LNCAP (cell line): Measurements from ENCODE around the gene NOTCH2.

Experiments used
- TF ChIP-seq, protein P1 (sequence below): fragments of 450-650 bp; IDR thresholded peaks from 2 replicates; pipeline ENCODE4 v1.5.1; 2017; ENCODE audit warnings: mild to moderate bottlenecking

Gene NOTCH2

GRCh38 chr1:119956306-119956705, 113.2 kb downstream of the NOTCH2 start:
- TF ChIP-seq, protein P1, sequence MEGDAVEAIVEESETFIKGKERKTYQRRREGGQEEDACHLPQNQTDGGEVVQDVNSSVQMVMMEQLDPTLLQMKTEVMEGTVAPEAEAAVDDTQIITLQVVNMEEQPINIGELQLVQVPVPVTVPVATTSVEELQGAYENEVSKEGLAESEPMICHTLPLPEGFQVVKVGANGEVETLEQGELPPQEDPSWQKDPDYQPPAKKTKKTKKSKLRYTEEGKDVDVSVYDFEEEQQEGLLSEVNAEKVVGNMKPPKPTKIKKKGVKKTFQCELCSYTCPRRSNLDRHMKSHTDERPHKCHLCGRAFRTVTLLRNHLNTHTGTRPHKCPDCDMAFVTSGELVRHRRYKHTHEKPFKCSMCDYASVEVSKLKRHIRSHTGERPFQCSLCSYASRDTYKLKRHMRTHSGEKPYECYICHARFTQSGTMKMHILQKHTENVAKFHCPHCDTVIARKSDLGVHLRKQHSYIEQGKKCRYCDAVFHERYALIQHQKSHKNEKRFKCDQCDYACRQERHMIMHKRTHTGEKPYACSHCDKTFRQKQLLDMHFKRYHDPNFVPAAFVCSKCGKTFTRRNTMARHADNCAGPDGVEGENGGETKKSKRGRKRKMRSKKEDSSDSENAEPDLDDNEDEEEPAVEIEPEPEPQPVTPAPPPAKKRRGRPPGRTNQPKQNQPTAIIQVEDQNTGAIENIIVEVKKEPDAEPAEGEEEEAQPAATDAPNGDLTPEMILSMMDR = no peak

GRCh38 chr1:119954476-119955422, 114.7 kb downstream of the NOTCH2 start:
- TF ChIP-seq, protein P1 = no peak

DNA sequence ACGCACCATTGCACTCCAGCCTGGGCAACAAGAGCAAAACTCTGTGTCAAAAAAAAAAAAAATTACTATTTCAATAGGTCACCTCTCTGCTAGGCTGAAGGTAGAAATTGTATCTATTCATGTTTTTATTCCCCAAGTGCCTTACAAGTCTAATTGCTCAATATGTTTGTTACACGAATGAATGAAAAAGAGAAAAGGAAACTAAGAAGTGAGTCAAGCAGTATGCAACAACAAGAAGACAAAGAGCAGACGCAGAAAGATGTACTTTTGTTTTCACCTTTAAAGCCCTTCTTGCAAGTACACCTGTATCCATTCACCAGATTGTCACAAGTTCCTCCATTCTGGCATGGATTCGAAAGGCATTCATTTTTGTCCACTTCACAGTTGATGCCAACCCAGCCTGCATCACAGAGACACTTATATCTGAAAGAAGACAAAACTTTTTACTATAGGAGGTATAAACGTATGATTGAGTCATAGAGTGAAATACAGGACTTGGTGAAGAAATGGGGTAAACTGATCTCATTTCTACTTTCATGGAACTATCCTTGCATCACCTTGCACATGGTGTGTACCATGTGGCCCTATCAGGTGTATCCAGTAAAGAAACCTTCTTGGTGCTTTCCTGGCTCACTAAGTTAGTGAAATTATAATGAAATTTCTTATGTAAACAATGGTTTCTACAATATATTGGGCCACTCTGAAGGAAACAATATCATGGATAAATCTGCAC, 116.0 kb downstream of the NOTCH2 start:
- TF ChIP-seq, protein P1 = no peak

DNA sequence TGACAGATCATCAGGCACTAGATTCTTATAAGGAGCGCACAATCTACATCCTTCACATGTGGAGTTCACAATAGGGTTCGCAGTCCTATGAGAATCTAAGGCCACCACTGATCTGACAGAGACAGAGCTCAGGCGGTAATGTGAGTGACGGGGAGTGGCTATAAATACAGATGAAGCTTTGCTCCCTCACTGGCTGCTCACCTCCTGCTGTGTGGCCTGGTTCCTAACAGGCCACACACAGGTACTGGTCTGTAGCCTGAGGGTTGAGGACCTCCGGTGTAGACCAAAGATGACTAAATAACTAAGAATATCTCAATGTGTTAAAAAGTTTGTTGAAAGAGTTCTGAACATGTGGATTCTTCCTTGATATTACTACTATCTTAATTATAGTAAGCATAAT, 117.0 kb downstream of the NOTCH2 start:
- TF ChIP-seq, protein P1 = no peak

DNA sequence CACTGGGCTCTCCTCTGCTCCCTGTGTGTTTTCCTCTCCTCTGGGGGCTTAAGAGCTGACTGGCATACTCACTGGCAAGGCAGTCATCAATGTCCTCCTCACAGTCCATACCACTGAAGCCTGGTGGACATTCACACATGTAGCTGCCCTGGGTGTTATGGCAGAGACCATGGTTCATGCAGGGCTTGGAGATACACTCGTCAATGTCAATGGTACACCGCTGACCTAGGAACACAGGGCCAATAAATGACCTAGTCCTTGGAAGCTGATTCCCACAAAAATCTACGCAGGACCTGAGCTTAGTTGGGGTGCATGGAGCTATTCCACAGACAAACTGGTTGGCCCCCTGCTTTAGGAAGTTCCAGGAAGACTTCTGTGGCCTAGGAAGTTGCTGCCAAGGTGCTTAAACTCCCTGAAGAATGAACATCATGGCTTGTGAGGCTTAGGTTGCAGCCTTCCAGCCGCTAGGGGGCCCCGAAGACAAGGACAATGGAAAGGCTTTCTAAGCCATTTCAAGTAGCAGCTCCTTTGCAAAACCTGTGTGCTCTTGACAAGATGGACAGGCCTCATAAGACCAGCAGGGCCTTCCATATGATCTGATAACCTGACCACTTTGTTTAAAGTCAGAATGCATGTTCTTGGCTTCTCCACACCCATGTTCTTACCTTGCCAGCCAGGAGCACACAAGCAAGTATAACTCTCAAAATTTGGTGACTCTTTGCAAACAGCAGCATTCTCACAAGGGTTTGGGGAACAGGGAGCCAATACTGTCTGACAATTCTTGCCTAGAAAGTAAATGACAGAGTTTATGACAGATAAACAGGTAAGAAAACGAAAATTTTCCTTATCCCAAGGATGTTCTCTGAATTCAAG, 120.9 kb downstream of the NOTCH2 start:
- TF ChIP-seq, protein P1 = peak; percentile 88

- TF ChIP-seq, protein P1 = no peak
Observed at GRCh38 chr1:119947468-119947867, 122.0 kb downstream of the NOTCH2 start.

- TF ChIP-seq, protein P1 = no peak
Observed at GRCh38 chr1:119946724-119947123, 122.7 kb downstream of the NOTCH2 start.
